Adrenal gland (tissue), 12 donors: ENCODE data around the gene ELOVL2. TPM values are rescaled to one million over a fixed set of nuclear protein-coding genes. Genes with fewer than 3 reads are reported as not detected.

Experiments used
- DNase-seq, 7 donors: peaks; one replicate each; pipeline ENCODE4 v3.0.0-alpha.2; 2019 to 2020
- H3K27ac ChIP-seq, 5 donors: fragments of 200-600 bp; sonication (generic) in 4 of 5; 1 replicate in 3 of 5; 2 replicates in 2 of 5; pipeline versions ENCODE4 v1.5.1 to v1.8.0; 2016 to 2020; ENCODE audit warnings: mild to moderate bottlenecking in 1 of 5
- H3K27me3 ChIP-seq: fragments of 200-600 bp; 2 replicates; pipeline ENCODE4 v1.8.0; 2021
- H3K36me3 ChIP-seq, 2 donors: fragments of 200-600 bp; replicated peaks in 1 of 2; 1 replicate in 1 of 2; 2 replicates in 1 of 2; pipeline versions ENCODE4 v1.5.1 to v1.8.0; 2018 to 2022
- H3K4me1 ChIP-seq, 2 donors: fragments of 200-600 bp; replicated peaks in 1 of 2; 1 replicate in 1 of 2; 2 replicates in 1 of 2; pipeline versions ENCODE4 v1.5.1 to v1.8.0; 2018 to 2021
- H3K4me3 ChIP-seq, 4 donors: fragments of 200-600 bp; sonication (generic) in 3 of 4; one replicate each; pipeline ENCODE4 v1.5.1; 2016 to 2018
- H3K9me3 ChIP-seq, 3 donors: fragments of 200-600 bp; sonication (generic) in 1 of 3; replicated peaks in 1 of 3; 1 replicate in 2 of 3; 2 replicates in 1 of 3; pipeline versions ENCODE4 v1.5.1 to v1.8.0; 2016 to 2021
- POLR2A ChIP-seq, 2 donors: fragments of 450-650 bp; IDR thresholded peaks; one replicate each; pipeline ENCODE4 v1.6.1; 2017; ENCODE audit warnings: antibody characterized with exemption in 2 of 2, mild to moderate bottlenecking in 2 of 2, moderate library complexity in 1 of 2
- WGBS, 4 donors: extraction: QIAGEN DNeasy Blood & Tissue Kit in 2 of 4; methylation state at CpG; one replicate each; pipeline versions ENCODE4 v1.1.5 to v1.1.7; 2013 to 2017; 5-methylcytosine and 5-hydroxymethylcytosine counted together
- intact Hi-C, 2 donors: fragments of 100-400 bp; cut with DNase I; formaldehyde crosslinking; loops; one replicate each; pipeline versions ENCODE4 v1.14.1 to v1.15.0; 2022 to 2023
- polyA plus RNA-seq, 3 donors: library from polyadenylated mRNA; stranded (reverse); fragments of 200-250 nt in 2 of 3; fragments of 350-450 nt in 1 of 3; fragmentation: Illumina TruSeq in 1 of 3; extraction: RNeasy Lipid Tissue Mini Kit (QIAGEN cat#74804) in 1 of 3; gene quantifications; one replicate each; pipeline ENCODE4 v1.2.3, GENCODE V29; 2013 to 2014
- total RNA-seq, 9 donors: library from RNA; depleted of rRNA in 4 of 9; stranded (reverse); fragments of >200 nt in 4 of 9; fragments of 120-200 nt in 1 of 9; fragmentation: NEBNext Ultra II Directional in 1 of 9; extraction: Animal tissue kit (Norgen Biotek cat#: 25700) in 1 of 9; gene quantifications; one replicate each; pipeline versions ENCODE4 v1.1.0 to v1.2.4, GENCODE V29; 2013 to 2023
- TF ChIP-seq, protein P1 (sequence below), 6 experiments: fragments of 450-650 bp in 4 of 6; fragments of 200-600 bp in 2 of 6; sonication (generic) in 1 of 6; IDR thresholded peaks; 1 replicate in 5 of 6; 2 replicates in 1 of 6; pipeline versions ENCODE4 v1.5.1 to v1.8.0; 2016 to 2021; ENCODE audit warnings: antibody characterized with exemption in 6 of 6, mild to moderate bottlenecking in 2 of 6, moderate library complexity in 1 of 6
- donor health status: healthy with polysubstance abuse.
- donor health status: Bipolar disorder and iron deficiency.
- donor health status: DM: yes; HTN: yes; CAD: no.
- donor health status: DM: no; HTN: no; CAD: no.
- donor health status: DM: no; HTN: no; CAD: no.
- donor health status: DM: yes; HTN: yes; CAD: no.

Gene ELOVL2
- total and polyA plus RNA-seq, 12 donors: 0.34 to 1.8 (median 0.92) TPM

DNA sequence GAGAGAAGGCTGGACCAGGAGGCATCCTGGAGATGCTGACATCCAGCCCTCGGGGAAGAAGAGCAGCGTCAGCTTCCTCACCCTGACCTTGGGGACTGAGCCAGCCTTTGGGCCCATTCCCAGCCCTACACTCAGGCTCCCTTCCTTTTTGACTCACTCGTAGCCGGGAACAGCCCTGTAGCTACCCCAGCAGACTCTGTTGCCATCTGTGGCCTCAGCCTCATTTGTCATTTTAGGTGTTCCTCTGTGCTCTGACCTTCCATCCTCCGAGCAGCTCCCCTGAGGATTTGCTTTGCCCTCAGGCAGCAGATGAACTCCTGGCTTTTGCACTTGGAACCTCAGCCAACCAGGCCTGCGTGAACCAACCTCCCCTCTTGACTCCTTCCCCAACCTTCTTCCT, 67.5 kb downstream of the ELOVL2 start:
- WGBS, 4 donors: 34 to 62% (median 44%) methylated on average over 6 of the region's 6 CpGs
- no peaks in the 10 kb centered on the region for H3K36me3 ChIP-seq
- TF ChIP-seq, protein P1, sequence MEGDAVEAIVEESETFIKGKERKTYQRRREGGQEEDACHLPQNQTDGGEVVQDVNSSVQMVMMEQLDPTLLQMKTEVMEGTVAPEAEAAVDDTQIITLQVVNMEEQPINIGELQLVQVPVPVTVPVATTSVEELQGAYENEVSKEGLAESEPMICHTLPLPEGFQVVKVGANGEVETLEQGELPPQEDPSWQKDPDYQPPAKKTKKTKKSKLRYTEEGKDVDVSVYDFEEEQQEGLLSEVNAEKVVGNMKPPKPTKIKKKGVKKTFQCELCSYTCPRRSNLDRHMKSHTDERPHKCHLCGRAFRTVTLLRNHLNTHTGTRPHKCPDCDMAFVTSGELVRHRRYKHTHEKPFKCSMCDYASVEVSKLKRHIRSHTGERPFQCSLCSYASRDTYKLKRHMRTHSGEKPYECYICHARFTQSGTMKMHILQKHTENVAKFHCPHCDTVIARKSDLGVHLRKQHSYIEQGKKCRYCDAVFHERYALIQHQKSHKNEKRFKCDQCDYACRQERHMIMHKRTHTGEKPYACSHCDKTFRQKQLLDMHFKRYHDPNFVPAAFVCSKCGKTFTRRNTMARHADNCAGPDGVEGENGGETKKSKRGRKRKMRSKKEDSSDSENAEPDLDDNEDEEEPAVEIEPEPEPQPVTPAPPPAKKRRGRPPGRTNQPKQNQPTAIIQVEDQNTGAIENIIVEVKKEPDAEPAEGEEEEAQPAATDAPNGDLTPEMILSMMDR (IDR thresholded peaks at IDR 0.05): no peak
- no peak for TF ChIP-seq POLR2A (IDR thresholded peaks at IDR 0.05)
- H3K27ac ChIP-seq: no peak overlapping the region
- intact Hi-C loops: no loop called here
- no peak overlapping the region for H3K4me3 ChIP-seq
- H3K9me3 ChIP-seq: no peaks in the 10 kb centered on the region
- no peaks in the 10 kb centered on the region for H3K4me1 ChIP-seq
- peak in 5 of 7 donors; percentile 15 to 52 (median 43) for DNase-seq
- no peaks in the 10 kb centered on the region for H3K27me3 ChIP-seq

DNA sequence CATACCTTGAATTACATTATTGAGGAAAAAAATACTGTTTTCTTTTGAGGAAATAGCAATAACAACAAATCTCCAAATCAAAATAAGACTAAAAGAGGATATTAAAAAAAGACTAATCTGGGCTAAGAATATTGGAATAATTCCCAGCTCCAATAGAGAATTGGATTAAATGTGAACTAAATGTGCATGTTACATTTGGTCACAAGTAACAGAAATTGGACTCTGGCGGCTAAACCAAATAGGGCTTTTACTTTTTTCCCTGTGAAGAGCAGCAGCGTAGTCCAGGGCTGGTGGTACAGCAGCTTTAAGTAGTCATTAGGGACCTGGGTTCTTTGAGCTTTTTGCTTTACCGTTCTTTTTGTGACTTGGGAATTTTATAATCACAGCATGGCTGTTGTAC, 71.9 kb downstream of the ELOVL2 start:
- no peak for DNase-seq
- intact Hi-C loops: no loop called here
- no peaks in the 10 kb centered on the region for H3K4me1 ChIP-seq
- no peak overlapping the region for H3K27ac ChIP-seq
- TF ChIP-seq, protein P1 (IDR thresholded peaks at IDR 0.05): no peak
- TF ChIP-seq POLR2A (IDR thresholded peaks at IDR 0.05): no peak
- peaks cover 0 to 3% (median 0%) of the 10 kb centered on the region in 3 donors for H3K9me3 ChIP-seq
- no peaks in the 10 kb centered on the region for H3K36me3 ChIP-seq
- WGBS, 4 donors: 75 to 93% (median 90%) methylated on average over 3 of the region's 3 CpGs
- no peaks in the 10 kb centered on the region for H3K27me3 ChIP-seq
- no peak overlapping the region for H3K4me3 ChIP-seq

DNA sequence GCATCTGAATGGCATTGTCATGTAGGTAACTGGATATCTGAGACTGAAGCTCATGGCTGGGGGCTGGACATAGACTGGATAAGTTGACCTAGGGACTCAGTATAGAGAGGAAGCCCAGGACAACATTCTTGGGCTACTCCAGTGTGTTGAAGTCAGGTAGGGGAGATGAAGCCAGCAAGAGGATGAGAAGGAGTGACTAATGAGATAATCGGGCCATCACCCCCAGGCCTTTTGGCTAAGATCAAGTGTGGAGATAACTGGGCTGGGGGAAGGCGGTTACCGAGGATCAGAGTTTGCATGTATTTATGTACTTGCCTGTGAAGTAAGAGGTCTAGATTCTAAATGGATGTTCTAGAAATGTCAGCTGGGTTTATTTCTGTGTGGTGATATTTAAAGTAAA, 73.4 kb downstream of the ELOVL2 start:
- Histone ChIP-seq H3K4me3 (no peak overlapping the region), H3K27me3 (no peaks in the 10 kb centered on the region), H3K4me1 (no peaks in the 10 kb centered on the region), H3K36me3 (no peaks in the 10 kb centered on the region), H3K27ac (no peak overlapping the region), H3K9me3 (peaks cover 0 to 6% (median 0%) of the 10 kb centered on the region in 3 donors)
- WGBS, 4 donors: 82 to 92% (median 89%) methylated on average over 3 of the region's 3 CpGs
- intact Hi-C loops: no loop called here
- TF ChIP-seq, protein P1 (IDR thresholded peaks at IDR 0.05): no peak
- TF ChIP-seq POLR2A (IDR thresholded peaks at IDR 0.05): no peak
- DNase-seq: no peak

- no peaks in the 10 kb centered on the region for H3K36me3 ChIP-seq
- no peak overlapping the region for H3K4me3 ChIP-seq
- intact Hi-C loops: no loop called here
- no peaks in the 10 kb centered on the region for H3K27me3 ChIP-seq
- 63 to 83% (median 75%) methylated on average over 2 of the region's 2 CpGs for WGBS, 4 donors
- DNase-seq: no peak
- H3K4me1 ChIP-seq: no peaks in the 10 kb centered on the region
- peaks cover 0 to 6% (median 0%) of the 10 kb centered on the region in 3 donors for H3K9me3 ChIP-seq
- H3K27ac ChIP-seq: no peak overlapping the region
- TF ChIP-seq, protein P1 (IDR thresholded peaks at IDR 0.05): no peak
- TF ChIP-seq POLR2A (IDR thresholded peaks at IDR 0.05): no peak
These were observed 75.3 kb downstream of the ELOVL2 start for GRCh38 chr6:10968776-10969175.
